Suprapubic skin (tissue), 4 donors: ENCODE data around the gene COG8.

Experiments used
- CTCF ChIP-seq, 2 donors: fragments of 200-600 bp in 1 of 2; fragments of 450-650 bp in 1 of 2; sonication (generic) in 1 of 2; IDR thresholded peaks; one replicate each; pipeline ENCODE4 v1.5.1; 2016 to 2019; ENCODE audit warnings: antibody characterized with exemption in 2 of 2, mild to moderate bottlenecking in 1 of 2, moderate library complexity in 1 of 2
- EP300 ChIP-seq: sonication (generic); formaldehyde crosslinking; IDR thresholded peaks from one replicate; pipeline ENCODE4 v1.6.1; 2017; ENCODE audit warnings: antibody characterized with exemption
- POLR2A ChIP-seq, 2 donors: fragments of 450-650 bp; IDR thresholded peaks; one replicate each; pipeline ENCODE4 v1.6.1; 2017; ENCODE audit warnings: antibody characterized with exemption in 2 of 2, mild to moderate bottlenecking in 2 of 2, moderate library complexity in 2 of 2
- POLR2AphosphoS5 ChIP-seq, 3 donors: sonication (generic); formaldehyde crosslinking; IDR thresholded peaks; one replicate each; pipeline ENCODE4 v1.6.1; 2017; ENCODE audit warnings: antibody characterized with exemption in 3 of 3

GRCh38 chr16:69349536-69349935 lies 10.2 kb upstream of the COG8 start:
- TF ChIP-seq POLR2A (IDR thresholded peaks at IDR 0.05) (no peak), CTCF (IDR thresholded peaks at IDR 0.05) (no peak), POLR2AphosphoS5 (IDR thresholded peaks at IDR 0.05) (no peak), EP300 (no peak)
